ENCODE results near the gene SYNE1.
"Not testable (repeated sequence)": the region's sequence is repeated elsewhere in the genome, so short reads cannot be mapped to it uniquely, and the experiment has no call there.

Gene SYNE1

DNA sequence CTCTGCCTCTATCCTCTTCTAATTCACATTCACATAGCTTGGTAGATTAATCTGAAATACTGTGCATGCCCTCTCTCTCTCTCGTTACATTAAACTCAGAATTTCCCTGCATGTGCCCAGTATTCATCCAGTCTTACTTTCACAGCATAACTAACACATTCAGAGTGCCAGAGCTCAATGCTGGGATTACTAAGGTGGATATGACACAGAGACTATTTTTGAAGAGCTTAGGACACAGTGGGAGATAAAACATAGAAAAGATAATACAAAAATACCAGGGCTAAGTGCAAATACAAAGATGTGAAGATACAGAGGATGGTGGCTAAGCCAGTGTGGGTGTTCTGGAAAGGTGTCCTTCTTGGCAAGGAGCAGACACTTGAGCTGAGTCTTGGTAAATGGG lies 6.3 kb downstream of the SYNE1 start:
- no peak overlapping the region for H3K4me3 ChIP-seq (ENCODE audit: low read depth, low read length)
- DNase-seq (ENCODE audit: low read depth) = no peak

DNA sequence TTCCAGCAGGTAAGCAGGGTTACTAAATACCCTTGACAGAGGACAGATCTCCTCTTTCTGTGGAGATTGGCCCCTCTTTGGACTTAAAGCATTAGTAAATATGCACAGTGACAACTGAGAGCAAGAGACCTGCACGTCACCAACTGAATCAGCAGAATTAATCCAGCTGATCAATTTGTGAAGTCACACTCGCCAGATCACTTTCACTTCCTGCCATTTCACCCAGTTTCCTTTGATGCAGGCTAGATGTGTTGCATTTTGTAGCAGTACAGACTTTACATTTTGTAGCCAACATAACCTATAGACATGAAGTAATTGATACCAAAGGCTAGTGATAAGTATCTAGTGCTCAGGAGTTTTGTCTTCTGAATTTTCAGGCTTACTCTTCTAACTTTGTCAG lies 11.9 kb downstream of the SYNE1 start:
- no peak overlapping the region for H3K4me3 ChIP-seq (ENCODE audit: low read depth, low read length)
- DNase-seq (ENCODE audit: low read depth) = no peak

DNA sequence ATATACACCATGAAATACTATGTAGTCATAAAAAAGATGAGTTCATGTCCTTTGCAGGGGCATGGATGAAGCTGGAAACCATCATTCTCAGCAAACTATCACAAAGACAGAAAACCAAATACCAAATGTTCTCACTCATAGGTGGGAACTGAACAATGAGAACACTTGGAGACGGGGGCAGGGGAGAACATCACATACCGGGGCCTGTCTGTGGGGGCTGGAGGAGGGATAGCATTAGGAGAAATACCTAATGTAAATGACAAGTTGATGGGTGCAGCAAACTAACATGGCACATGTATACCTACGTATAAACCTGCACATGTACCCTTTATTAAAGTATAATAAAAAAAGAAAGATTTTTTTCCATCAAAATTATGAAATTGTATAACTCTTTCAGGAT lies 22.4 kb downstream of the SYNE1 start:
- not testable (repeated sequence) for H3K4me3 ChIP-seq (ENCODE audit: low read depth, low read length); DNase-seq (ENCODE audit: low read depth)

DNA sequence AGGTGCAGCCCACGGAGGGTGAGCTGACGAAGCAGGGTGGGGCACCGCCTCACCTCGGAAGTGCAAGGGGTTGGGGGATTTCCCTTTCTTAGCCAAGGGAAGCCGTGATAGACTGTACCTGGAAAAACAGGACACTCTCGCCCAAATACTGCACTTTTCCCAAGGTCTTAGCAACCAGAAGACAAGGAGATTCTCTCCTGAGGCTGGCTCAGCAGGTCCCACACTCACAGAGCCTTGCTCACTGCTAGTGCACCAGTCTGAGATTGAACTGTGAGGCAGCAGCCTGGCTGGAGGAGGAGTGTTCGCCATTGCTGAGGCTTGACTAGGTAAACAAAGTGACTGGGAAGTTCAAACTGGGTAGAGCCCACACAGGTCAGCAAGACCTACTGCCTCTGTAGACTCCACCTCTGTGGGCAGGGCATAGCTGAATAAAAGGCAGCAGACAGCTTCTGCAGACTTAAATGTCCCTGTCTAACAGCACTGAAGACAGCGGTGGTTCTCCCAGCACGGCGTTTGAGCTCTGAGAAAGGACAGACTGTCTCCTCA lies 28.0 kb downstream of the SYNE1 start:
- no peak overlapping the region for H3K4me3 ChIP-seq (ENCODE audit: low read depth, low read length)
- no peak for DNase-seq (ENCODE audit: low read depth)

DNA sequence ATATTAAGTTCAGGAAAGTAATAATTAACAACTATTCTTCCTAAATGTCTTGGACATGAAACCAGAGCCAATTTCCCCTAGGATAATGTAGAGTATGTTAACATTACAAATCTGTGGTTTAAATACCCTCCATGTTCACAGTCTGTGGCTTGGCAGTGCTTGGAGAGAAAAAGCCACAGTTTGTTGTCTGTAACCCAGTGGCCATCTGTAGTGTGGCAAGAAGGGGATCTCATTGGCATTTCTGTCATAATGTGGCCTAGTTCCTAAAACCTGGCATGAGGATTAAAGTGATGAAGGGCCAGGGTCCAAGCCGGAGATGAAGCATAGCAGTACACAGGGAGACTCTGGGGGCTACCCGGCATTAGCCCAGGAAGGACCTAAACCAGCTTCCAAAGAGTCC lies 31.2 kb downstream of the SYNE1 start:
- H3K4me3 ChIP-seq (ENCODE audit: low read depth, low read length) = no peak overlapping the region
- DNase-seq (ENCODE audit: low read depth) = no peak

DNA sequence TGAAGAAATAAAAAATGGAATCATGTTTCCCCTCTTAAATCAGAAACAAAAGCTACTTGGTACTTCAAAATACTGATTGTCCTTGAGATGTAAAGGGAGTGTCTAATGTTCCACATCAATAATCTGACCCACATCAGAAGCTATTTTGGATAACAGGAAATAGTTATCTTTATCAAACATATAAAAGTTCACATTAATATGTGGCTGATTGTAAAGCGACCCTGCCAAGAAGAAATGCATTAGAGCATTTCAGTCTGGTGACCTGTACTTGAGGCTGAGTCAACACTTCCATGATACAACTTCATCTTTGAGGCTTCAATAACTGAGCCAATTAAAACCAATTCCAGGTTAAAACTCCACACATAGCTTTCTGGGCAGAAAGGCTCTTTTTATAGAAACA lies 31.8 kb downstream of the SYNE1 start:
- no peak for DNase-seq (ENCODE audit: low read depth)
- H3K4me3 ChIP-seq (ENCODE audit: low read depth, low read length) = no peak overlapping the region

DNA sequence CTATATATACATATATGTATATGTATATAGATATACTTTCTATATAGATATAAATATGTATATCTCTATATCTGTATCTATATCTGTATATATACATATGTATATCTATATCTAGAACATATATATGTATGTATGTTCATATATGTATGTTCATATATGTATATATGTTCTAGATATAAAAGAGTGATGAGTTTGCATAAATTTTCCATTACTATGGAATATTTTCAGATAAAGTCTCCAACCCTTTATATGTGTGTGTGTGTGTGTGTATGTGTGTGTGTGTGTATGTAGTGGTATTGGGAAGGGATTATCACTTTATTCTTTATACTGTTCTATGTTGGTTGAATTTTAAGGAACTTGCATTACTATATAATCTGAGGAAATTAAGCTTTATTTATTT lies 33.3 kb downstream of the SYNE1 start:
- H3K4me3 ChIP-seq (ENCODE audit: low read depth, low read length) = no peak overlapping the region
- no peak for DNase-seq (ENCODE audit: low read depth)

DNA sequence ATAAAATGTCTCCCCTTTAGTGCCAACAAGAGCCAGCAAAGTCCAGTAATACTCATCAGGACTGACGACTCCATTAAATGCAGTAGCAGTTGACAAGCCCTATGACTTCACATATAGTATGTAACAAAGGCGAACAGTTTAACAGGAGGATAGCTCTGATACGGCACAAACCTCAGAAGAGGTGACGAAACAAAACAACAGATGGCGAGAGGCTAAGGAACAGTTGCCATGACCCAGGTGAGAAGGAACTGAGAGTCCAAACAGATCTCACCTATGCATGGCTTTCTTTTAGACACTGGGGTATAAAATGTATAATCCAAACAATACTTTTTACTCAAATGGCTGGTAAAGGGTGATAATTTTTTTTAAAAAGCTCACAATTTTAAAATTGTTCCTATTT lies 37.1 kb downstream of the SYNE1 start:
- no peak for DNase-seq (ENCODE audit: low read depth)
- H3K4me3 ChIP-seq (ENCODE audit: low read depth, low read length) = no peak overlapping the region

DNA sequence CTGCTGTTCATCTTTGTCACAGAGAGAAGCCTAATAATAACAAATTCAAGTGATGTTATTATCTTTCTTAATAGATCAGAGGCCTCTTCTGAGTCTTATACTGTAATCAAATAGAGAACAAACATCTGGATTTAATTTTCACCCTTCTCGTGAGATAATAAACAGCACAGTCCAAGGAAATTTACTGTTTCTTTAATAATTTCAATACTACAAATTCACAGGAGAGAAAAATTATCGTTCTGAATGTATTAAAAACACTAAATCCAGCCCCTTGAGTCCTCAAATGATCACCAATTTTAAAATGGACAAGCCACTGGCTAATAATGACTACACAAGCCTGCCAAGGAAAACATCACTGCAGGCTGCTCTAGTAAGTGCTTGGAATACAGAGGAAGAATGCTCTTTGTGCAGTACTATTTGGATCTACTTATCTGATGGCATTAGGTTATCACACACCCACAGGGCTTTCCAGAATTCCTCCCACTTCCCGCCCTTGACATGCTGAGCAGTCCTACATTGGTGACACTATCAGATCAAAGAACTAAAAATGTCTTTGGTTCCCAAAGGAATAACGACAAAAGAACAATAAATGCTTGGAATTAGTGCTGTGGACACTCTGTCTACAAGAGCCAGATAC lies 38.1 kb downstream of the SYNE1 start:
- H3K4me3 ChIP-seq (ENCODE audit: low read depth, low read length) = no peak overlapping the region
- no peak for DNase-seq (ENCODE audit: low read depth)

DNA sequence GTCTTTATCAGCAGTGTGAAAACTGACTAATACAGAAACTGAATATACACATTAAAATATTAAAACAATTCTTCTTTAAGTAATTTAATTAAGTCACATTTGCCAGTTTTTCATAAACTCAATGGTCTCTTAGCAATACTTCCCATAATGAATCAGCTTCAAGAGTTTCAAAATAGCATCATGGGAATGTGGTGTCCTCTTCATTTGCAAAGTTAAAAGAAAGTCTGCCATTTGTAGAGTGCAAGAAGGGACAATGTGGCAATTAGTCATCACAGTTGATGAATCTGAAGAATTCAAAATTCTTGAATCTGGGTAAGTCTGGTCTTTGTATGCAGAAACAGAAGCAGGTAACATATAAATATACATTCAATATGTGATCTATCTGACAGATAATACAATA lies 38.7 kb downstream of the SYNE1 start:
- no peak overlapping the region for H3K4me3 ChIP-seq (ENCODE audit: low read depth, low read length)
- DNase-seq (ENCODE audit: low read depth) = no peak

DNA sequence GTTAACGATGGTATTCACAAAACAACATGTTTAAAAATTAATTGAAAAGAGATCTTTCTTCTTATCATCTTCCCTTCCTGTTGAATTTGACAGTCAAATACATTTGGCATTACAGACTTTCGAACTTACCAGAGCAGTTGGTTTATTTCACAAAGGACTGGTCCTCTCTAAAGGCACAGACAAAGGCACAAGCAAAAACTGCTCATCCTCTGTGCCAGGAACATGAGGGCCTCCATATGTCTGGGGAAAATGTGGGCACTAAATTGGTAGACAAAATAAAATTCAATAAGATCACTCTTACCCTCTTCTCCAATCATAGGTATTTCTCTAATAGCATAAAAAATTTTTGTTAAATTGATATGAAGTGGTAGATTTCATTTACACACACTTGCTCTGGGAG lies 40.4 kb downstream of the SYNE1 start:
- no peak overlapping the region for H3K4me3 ChIP-seq (ENCODE audit: low read depth, low read length)
- no peak for DNase-seq (ENCODE audit: low read depth)

DNA sequence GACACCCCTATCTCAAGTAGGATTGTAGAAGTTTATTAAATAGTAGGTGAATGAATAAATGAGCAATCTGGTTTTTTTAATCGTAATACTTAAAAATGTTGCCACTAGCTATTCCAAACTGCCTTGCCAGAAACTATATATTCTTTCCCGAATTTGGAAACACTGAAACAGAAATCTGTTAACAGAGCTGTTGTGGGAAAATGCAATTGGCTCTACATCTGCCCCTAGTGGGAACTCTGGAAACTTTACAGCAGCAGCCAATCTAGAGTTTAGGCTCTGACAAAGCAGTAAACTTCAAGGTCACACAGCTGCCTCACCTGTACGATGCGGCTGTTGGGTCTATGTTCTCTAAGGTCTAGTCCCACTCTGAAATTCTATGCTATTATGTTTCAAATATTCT lies 41.7 kb downstream of the SYNE1 start:
- no peak for DNase-seq (ENCODE audit: low read depth)

DNA sequence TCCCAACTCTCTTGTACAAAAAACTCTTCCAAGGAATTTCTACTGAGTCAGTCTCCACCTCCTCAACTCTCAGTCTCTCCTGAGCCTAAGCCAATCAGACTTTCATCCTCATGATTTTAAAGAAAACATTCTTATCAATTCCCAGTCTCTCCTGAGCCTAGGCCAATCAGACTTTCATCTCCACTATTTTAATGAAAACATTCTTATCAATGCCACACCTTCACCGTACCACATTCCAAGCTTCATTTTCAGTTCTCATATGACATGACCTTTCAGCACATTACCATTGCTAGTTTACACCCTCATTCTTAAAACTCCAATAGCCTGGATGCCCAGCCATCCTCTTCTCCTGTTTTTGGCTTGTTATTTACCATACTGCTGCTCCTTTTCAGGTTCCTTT lies 42.5 kb downstream of the SYNE1 start:
- no peak overlapping the region for H3K4me3 ChIP-seq (ENCODE audit: low read depth, low read length)
- no peak for DNase-seq (ENCODE audit: low read depth)

More for the DNA sequence above, 41.7 kb downstream of the SYNE1 start:
- no peak overlapping the region for H3K4me3 ChIP-seq (ENCODE audit: low read depth, low read length)

DNA sequence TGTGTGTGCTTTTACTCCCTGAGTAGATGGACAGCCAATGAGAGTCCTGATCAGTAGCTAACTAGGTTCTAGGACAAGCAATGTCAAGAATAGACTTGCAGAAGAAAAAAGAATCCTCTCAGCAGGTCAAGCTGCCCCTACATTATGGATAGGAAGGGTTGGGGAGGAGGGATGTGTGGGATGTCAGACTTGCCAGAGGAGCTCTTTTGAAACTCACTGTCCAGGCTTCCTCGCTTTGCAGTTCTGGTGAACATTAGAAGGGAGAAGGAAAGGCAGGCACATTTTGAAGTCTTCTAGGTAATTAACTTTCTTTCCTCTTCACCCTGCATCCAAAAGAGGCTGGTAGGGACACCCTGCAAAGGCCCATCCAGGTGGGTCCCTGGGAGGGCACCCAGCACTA lies 48.7 kb downstream of the SYNE1 start:
- no peak for DNase-seq (ENCODE audit: low read depth)
- no peak overlapping the region for H3K4me3 ChIP-seq (ENCODE audit: low read depth, low read length)

DNA sequence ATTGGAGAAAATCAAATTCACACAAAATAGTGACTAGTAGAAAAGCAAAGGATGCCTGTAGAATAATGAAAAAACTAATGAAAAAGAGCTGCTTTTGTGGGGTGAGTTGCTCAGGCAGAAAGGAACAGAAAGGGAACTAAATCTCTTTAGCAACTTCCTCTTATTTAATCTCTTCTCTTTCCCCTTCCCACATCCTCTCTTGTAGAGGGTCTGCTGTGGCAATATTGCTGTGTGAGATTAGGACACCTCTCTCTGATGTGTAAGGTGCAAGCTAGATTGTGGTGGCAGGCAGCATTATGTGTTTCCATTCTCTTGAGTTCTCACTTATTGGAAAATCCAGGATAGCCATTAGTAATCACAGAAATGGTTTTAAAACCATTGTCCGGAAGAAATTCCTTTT lies 49.7 kb downstream of the SYNE1 start:
- no peak overlapping the region for H3K4me3 ChIP-seq (ENCODE audit: low read depth, low read length)
- no peak for DNase-seq (ENCODE audit: low read depth)

DNA sequence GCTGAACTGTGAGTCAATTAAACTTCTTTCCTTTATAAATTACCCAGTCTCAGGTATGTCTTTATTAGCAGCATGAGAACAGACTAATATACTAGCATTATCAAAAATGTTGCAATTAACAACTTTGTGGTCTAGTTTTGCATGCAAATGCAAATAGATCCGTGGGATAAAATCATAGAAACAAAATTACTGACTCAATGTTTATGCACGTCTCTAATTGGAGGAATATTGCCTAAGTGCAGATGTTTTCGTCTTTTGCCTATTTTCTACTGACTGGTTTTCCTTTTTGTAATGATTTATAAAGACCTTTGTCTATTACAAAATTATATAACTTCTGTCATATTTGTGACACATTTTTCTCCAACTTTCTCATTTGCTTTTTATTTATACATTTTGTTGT lies 51.9 kb downstream of the SYNE1 start:
- H3K4me3 ChIP-seq (ENCODE audit: low read depth, low read length) = no peak overlapping the region
- no peak for DNase-seq (ENCODE audit: low read depth)

DNA sequence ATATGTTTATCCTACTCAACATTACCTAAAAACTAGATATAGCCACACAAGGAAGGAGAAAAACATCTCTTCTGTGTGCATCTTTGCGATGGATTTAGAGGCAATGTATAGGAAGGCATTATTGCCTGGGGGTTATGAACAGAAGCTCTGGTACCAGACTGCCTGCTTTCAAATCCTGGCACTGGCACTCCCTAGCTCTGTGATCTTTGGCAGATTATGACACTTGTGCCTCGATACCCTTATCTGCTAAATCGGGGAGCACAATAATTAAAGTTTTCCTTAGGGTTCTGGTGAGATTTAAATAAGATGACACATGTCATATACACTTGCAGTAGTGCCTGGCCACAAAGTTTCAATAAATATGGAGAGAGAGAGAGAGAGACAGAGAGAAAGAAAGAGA lies 53.3 kb downstream of the SYNE1 start:
- DNase-seq (ENCODE audit: low read depth) = no peak
- H3K4me3 ChIP-seq (ENCODE audit: low read depth, low read length) = no peak overlapping the region

DNA sequence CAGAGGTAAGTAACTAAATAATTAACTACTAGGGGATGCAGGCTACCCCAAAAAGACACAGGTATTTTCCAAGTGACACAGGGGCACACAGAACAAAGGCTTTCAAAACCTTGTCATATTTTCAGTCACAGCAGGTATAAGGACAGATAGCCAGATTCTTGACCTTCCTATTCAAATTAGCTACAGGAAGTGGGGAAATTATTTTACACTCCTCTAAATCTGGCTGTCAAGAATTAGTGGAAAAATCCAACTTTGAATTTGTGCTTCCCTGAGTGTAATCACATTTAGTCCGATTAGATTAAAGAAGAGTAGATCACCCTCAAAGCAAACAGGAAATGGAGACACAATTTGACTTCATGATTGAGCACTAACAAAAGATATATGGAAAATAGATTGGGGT lies 60.6 kb downstream of the SYNE1 start:
- no peak overlapping the region for H3K4me3 ChIP-seq (ENCODE audit: low read depth, low read length)
- no peak for DNase-seq (ENCODE audit: low read depth)

DNA sequence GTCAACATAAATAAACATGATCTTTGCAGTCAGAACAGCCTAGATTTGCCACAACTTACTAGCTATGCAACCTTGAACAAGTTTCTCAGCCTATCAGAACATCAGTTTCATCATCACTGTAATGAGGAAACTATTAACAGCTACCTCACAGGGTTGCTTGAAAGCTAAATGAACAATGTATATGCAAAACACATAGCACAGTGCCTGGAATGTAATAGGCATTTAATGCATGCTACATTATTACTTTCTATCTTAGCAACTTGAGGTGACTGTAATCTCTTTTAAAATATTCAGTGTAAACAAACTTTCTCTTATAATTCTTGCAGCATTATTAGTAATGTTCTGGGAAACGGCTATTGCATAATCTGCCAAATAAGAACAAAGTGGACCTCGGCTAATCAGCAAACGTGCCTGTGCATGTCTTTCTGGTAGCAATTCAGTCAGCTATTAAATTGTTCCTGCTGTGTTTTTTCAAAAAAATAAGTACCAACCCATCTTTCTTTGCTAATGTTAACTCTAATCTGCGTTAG lies 61.5 kb downstream of the SYNE1 start:
- no peak for DNase-seq (ENCODE audit: low read depth)
- H3K4me3 ChIP-seq (ENCODE audit: low read depth, low read length) = no peak overlapping the region

DNA sequence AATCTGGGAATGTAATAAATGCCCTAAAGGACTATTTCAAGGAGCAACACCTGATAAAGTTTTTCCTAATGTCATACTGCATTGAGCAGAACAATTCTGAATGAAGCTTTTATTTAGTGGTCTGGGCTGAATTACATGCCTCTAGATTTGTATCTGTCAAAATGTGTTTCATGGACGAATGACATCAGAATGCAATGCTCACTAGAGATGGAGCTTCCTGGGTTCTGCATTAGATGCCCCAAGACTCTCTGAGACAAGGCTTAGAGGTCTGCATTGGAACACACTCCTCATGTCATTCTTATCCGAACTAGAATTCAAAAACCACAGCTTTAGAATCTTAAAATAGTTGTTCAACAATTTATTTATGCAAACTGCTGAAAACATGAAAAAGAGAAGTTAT lies 62.0 kb downstream of the SYNE1 start:
- no peak overlapping the region for H3K4me3 ChIP-seq (ENCODE audit: low read depth, low read length)
- DNase-seq (ENCODE audit: low read depth) = no peak

DNA sequence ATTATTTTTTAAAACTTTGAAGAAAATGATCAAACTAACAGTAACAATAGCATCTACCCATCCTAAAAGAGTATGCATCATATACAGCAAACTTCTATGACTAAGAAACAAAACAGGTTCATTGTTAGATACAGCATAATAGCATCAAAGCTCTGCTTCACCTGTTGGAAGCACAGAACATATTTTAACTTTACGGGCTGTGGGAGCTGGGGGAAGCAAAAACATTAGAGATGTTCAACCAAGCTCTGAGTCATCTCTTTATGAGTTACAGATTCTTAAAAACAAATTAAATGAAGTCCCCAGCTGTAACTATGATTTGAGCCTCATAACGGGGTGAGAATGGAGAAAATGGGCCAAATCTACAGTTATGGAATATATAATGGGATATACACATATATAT lies 63.4 kb downstream of the SYNE1 start:
- DNase-seq (ENCODE audit: low read depth) = no peak
- H3K4me3 ChIP-seq (ENCODE audit: low read depth, low read length) = no peak overlapping the region
